Measurements from ENCODE around the gene SAFB. TPM values are rescaled to one million over a fixed set of nuclear protein-coding genes. Genes with fewer than 3 reads are reported as not detected.

Gene SAFB
- total RNA-seq, 1 experiment from 2014 or later: 143 TPM

GRCh38 chr19:5711025-5711424 lies 88.1 kb downstream of the SAFB start (continued):
- TF ChIP-seq CTCF (IDR thresholded peaks at IDR 0.05 in 2 of 3, conservative IDR thresholded peaks at IDR 0.05 in 1 of 3; ENCODE audit: borderline replicate concordance in 1 of 3, insufficient read depth in 1 of 3, low read depth in 2 of 3, low read length in 2 of 3) (no peak), MAX (IDR thresholded peaks at IDR 0.05) (no peak), ZNF274 (IDR thresholded peaks at IDR 0.05; ENCODE audit: low read depth, low read length) (no peak)

- no peak overlapping the region for H3K27ac ChIP-seq (ENCODE audit: low read depth, low read length)
- H3K9me3 ChIP-seq (ENCODE audit: control insufficient read depth in 1 of 2, insufficient read depth in 1 of 2, low read depth in 1 of 2, low read length in 2 of 2): no peaks in the 10 kb centered on the region
- H3K79me2 ChIP-seq (ENCODE audit: insufficient read depth, low read length): peaks cover 56% of the 10 kb centered on the region
- TF ChIP-seq RAD21 (IDR thresholded peaks at IDR 0.05; ENCODE audit: low read depth): no peak
- TF ChIP-seq MAX (IDR thresholded peaks at IDR 0.05): no peak
- 0 out of 2 replicates have a peak, but pooled peaks have one; percentile 1 for TF ChIP-seq POLR2AphosphoS5 (IDR thresholded peaks at IDR 0.05; ENCODE audit: low read depth, low read length)
- H3K4me2 ChIP-seq (ENCODE audit: low read length): no peak overlapping the region
- H3K9ac ChIP-seq (ENCODE audit: low read length): no peak overlapping the region
- H3K27me3 ChIP-seq (ENCODE audit: insufficient read depth, low read length): no peaks in the 10 kb centered on the region
- DNase-seq (ENCODE audit: low read depth, low spot score) (no peak), ATAC-seq (no peak)
- intact Hi-C loops (cut with micrococcal nuclease): no loop called here
- peaks cover 42 to 50% of the 10 kb centered on the region in 2 experiments; a peak in 3 of 4 replicates for H3K36me3 ChIP-seq (ENCODE audit: control insufficient read depth in 1 of 2, insufficient read depth in 2 of 2, low read length in 2 of 2)
- H2AFZ ChIP-seq (ENCODE audit: low read depth, low read length, poor library complexity, severe bottlenecking): no peak overlapping the region
- CTCF ChIA-PET: interaction anchor here (1.2 kb wide), 1 partner anchor 22 kb away, joined by 4 read pairs; no protein-coding TSS in a partner anchor
- no peak overlapping the region for H3K4me3 ChIP-seq (replicated peaks in 1 of 2; ENCODE audit: low read depth in 1 of 2, low read length in 2 of 2)
- no TSS peak for BruUV-seq (replicated peaks)
- H3K4me1 ChIP-seq (ENCODE audit: control insufficient read depth in 1 of 2, insufficient read depth in 2 of 2, low read length in 2 of 2): no peaks in the 10 kb centered on the region
- H3K9me2 ChIP-seq (ENCODE audit: insufficient read depth): no peaks in the 10 kb centered on the region
- POLR2A ChIA-PET: interaction anchor here (1.0 kb wide), 1 partner anchor 12 kb away, joined by 3 read pairs; no protein-coding TSS in a partner anchor
- 0 out of 2 replicates have a peak, but pooled peaks cover 2% of the 10 kb centered on the region for H4K20me1 ChIP-seq (ENCODE audit: insufficient read depth)
- RAD21 ChIA-PET (ENCODE audit: low non-redundant PET in 1 of 2, low total read pairs in 2 of 2, uncharacterized antibody in 2 of 2, unreplicated experiment in 2 of 2): no interaction called here
These were observed 88.9 kb downstream of the SAFB start for GRCh38 chr19:5711713-5712161.
